GM12878 (cell line): ENCODE results near the gene SLC5A10.
A peak's percentile ranks its signal among the peaks of the same experiment; 100 is the strongest.

Experiments
- KLF5 ChIP-seq: fragments of 450-650 bp; IDR thresholded peaks from 2 replicates; pipeline ENCODE4 v1.6.1; 2014; ENCODE audit warnings: mild to moderate bottlenecking; ENCODE audit not compliant: partially characterized antibody
- NR2C2 ChIP-seq: IDR thresholded peaks from 2 replicates; pipeline ENCODE4 v1.6.1; 2011; ENCODE audit warnings: borderline replicate concordance, low read depth; ENCODE audit not compliant: control insufficient read depth, insufficient read length
- POLR2AphosphoS2 ChIP-seq: IDR thresholded peaks from 2 replicates; pipeline ENCODE4 v1.6.1; 2011; ENCODE audit warnings: low read depth, mild to moderate bottlenecking, low read length, improper control_type of control experiment, moderate library complexity
- ZNF384 ChIP-seq: IDR thresholded peaks from 2 replicates; pipeline ENCODE4 v1.6.1; 2012; ENCODE audit warnings: low read depth, mild to moderate bottlenecking, low read length, improper control_type of control experiment, borderline replicate concordance

DNA sequence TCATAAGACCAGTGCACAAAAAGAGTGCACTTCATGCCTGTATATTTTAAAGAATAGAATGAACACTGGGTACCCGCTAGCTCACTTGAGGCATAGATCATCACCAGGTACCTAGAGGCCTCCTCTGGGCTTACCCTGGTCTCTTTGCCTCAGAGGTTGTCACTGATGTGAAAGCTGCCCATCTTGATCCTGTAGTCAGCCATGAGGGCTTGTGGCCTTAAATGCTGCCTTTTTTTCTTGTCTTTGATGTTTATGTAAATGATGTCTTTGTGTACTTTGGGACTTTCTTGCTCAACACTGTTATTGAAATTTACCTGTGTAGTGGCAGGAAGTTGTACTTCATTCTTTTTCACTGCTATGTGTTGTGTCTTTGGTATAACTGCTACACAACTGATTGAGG is 26.8 kb upstream of the SLC5A10 start:
- TF ChIP-seq NR2C2 (no peak), ZNF384 (0 out of 2 replicates have a peak, but pooled peaks have one; percentile 21), POLR2AphosphoS2 (no peak), KLF5 (no peak)
